ENCODE measurements around the gene EHMT1.

The EHMT1 gene

DNA sequence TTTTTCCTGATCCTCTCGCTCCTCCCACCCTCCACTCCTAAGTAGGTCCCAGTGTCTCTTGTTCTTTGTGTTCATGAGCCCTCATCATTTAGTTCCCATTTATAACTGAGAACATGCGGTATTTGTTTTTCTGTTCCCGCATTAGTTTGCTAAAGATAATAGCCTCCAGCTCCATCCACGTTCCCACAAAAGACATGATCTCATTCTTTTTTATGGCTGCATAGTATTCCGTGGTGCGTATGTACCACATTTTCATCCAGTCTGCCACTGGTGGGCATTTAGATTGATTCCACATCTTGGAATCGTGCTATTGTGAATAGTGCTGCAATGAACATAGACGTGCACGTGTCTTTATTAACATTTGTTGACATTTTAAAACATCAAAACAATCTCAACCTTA lies 224.6 kb downstream of the EHMT1 start:
- no peak for TF ChIP-seq ZFX (IDR thresholded peaks at IDR 0.05)
- TF ChIP-seq, protein P1, sequence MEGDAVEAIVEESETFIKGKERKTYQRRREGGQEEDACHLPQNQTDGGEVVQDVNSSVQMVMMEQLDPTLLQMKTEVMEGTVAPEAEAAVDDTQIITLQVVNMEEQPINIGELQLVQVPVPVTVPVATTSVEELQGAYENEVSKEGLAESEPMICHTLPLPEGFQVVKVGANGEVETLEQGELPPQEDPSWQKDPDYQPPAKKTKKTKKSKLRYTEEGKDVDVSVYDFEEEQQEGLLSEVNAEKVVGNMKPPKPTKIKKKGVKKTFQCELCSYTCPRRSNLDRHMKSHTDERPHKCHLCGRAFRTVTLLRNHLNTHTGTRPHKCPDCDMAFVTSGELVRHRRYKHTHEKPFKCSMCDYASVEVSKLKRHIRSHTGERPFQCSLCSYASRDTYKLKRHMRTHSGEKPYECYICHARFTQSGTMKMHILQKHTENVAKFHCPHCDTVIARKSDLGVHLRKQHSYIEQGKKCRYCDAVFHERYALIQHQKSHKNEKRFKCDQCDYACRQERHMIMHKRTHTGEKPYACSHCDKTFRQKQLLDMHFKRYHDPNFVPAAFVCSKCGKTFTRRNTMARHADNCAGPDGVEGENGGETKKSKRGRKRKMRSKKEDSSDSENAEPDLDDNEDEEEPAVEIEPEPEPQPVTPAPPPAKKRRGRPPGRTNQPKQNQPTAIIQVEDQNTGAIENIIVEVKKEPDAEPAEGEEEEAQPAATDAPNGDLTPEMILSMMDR (conservative IDR thresholded peaks at IDR 0.05): no peak
- H3K27ac ChIP-seq: no peak overlapping the region

DNA sequence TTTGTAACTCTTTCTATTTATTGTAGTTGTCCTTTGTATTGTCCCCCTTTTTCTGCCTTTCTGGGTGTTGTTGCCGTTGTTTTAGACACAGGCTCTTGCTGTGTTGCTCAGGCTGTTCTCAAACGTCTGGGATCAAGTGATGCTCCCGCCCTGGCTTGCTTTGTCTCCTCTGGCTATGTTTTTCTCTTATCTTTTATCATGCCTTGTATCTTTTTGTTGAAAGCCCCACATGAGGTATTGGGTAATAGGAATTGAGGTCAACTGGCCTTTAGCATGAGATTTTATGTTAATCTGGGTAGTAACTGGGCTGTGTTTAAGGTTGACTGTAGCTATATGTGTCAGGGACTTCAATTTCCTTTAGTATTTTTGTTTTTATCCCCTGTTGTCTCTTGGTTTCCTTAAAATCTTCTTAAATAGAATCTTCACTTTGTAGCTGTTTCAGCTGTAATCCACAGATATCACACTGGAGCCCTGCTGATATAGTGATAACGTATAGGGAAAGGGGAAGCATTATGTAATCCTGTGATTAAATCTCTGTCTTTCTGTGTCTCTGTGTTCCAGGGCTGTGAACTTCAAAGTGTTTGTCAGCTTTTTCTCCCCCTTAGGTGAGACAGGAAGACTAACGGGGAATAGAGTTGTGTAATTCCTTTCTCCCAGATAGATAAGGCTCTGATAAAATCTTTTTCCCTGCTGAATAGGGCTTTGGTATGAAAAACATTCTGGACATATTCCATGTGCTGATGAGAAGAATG lies 232.9 kb downstream of the EHMT1 start:
- no peak overlapping the region for H3K27ac ChIP-seq
- no peak for TF ChIP-seq ZFX (IDR thresholded peaks at IDR 0.05)
- TF ChIP-seq, protein P1 (conservative IDR thresholded peaks at IDR 0.05): no peak

DNA sequence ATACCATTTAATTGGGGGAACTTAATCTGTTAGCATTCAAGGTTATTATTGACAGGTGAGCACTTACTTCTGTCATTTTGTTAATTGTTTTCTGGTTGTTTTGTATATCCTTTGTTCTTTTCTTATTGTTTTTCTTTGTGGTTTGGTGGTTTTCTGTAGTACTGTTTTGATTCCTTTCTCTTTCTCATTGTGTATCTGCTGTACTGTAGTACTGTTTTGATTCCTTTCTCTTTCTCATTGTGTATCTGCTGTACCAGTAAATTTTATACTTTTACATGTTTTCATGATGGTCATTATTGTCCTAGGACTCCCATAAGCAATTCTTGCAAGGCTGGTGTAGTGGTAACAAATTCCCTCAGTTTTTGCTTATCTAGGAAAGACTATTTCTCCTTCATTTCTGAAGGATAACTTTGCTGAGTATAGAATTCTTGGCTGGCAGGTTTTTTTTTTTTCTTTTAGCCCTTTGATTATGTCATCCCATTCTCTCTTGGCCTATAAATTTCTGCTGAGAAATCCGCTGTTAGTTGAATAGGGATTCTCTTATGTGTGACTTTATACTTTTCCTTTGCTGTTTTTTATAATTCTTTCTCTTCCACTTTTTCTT lies 234.7 kb downstream of the EHMT1 start:
- TF ChIP-seq, protein P1 (conservative IDR thresholded peaks at IDR 0.05): no peak
- H3K27ac ChIP-seq: no peak overlapping the region

DNA sequence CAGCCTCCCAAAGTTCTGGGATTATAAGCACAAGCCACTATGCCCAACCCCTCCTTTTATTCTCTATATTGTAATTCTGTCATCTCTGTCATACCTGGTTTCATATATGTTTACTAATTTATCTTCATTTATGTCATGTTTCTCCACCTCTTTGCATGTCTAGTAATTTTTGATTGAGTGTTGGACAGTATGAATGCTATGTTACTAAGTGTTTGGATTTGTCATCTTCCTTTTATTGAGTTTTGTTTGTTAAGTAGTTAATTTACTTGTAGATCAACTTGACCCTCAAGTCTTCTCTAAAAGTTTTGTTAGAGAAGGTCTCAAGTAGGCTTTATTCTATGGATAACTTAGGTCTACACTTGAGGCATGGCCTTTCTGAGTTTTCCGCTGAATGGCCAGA lies 241.6 kb downstream of the EHMT1 start:
- no peak for TF ChIP-seq ZFX (IDR thresholded peaks at IDR 0.05)
- TF ChIP-seq, protein P1 (conservative IDR thresholded peaks at IDR 0.05): no peak
- no peak overlapping the region for H3K27ac ChIP-seq

DNA sequence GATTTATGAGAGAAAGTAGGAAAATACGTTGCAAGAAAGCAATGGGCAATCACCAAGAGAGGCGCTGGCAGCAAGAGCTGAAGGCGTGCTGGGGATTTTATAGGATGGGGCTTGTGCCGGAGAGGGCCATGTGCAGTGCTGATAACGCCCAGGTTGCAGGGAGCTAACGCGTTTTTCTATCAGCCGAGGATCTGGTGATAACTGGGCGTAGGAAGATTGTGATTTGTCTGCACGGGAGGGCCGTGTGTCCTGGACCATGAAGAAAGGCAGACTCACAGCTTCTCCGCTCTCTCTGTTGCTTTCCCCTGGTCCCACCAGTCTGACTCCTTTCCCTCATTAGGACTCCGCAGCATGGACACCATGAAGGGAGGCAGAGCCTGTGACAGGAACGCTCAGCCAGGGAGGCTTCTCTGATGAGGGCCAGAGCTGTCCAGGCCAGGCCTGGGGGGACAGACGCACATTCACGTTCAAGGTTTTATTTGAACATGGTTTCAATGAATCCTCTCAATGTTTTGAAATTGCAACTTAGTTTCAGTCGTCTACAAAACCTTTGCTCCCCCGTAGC lies 246.9 kb downstream of the EHMT1 start:
- TF ChIP-seq, protein P1 (conservative IDR thresholded peaks at IDR 0.05): no peak
- TF ChIP-seq ZFX (IDR thresholded peaks at IDR 0.05): no peak
- no peak overlapping the region for H3K27ac ChIP-seq

DNA sequence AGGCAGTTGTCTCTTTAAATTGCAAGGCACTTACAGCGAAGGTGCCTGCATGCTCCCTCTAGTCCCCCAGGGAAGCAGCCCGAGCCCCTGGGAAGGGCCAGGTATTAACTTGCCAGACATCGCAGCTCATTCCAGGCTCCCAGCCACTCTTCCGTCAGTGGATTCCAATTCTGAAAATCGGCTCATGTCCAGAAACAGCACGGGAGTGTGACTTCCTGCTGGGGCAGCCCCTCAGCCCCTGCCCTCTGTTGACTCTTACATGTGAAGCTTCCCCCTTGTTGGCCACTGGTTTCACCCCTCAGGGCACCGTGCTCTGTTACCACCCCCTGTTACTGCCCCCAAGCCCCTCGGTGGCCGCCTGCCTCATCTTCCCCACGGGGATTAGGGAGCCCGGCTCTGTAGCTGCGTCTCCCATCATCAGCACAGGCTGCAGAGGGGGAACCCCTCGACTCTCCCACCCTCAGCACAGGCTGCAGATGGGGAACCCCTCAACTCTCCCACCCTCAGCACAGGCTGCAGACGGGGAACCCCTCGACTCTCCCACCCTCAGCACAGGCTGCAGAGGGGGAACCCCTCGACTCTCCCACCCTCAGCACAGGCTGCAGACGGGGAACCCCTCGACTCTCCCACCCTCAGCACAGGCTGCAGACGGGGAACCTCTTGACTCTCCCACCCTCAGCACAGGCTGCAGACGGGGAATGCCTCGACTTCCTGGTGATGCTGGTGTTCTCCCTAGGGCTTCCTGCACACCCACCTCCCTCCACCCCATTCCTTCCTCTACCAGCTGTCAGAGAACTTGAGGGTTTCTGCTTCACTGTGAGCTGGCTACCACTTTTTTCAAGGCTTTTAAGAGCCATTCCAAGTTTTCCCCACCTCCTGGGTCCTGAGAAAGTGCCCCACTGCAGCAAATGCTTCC lies 247.7 kb downstream of the EHMT1 start:
- no peak overlapping the region for H3K27ac ChIP-seq
- TF ChIP-seq, protein P1 (conservative IDR thresholded peaks at IDR 0.05): no peak
- TF ChIP-seq ZFX (IDR thresholded peaks at IDR 0.05): no peak

All from C4-2B (cell line).